Thyroid gland (tissue), 4 donors: ENCODE results near the gene TOM1L2. TPM values are rescaled to one million over a fixed set of nuclear protein-coding genes. Genes with fewer than 3 reads are reported as not detected.
A peak's percentile ranks its signal among the peaks of the same experiment; 100 is the strongest.
"Not testable (repeated sequence)": the region's sequence is repeated elsewhere in the genome, so short reads cannot be mapped to it uniquely, and the experiment has no call there.

ENCODE experiments used
- DNase-seq, 2 donors: peaks; one replicate each; pipeline ENCODE4 v3.0.0-alpha.2; 2019
- H3K27ac ChIP-seq, 3 donors: fragments of 200-600 bp; sonication (generic); 1 replicate in 2 of 3; 2 replicates in 1 of 3; pipeline ENCODE4 v1.5.1; 2016 to 2019; ENCODE audit warnings: mild to moderate bottlenecking in 1 of 3, moderate library complexity in 1 of 3
- H3K27me3 ChIP-seq: fragments of 200-600 bp; sonication (generic); one replicate; pipeline ENCODE4 v1.5.1; 2019
- H3K36me3 ChIP-seq, 2 donors: fragments of 200-600 bp; sonication (generic); one replicate each; pipeline ENCODE4 v1.5.1; 2016 to 2019
- H3K4me1 ChIP-seq, 2 donors: fragments of 200-600 bp; sonication (generic); one replicate each; pipeline ENCODE4 v1.5.1; 2017 to 2019
- H3K4me3 ChIP-seq, 3 donors: fragments of 200-600 bp; sonication (generic); replicated peaks in 1 of 3; 1 replicate in 2 of 3; 2 replicates in 1 of 3; pipeline ENCODE4 v1.5.1; 2016; ENCODE audit warnings: mild to moderate bottlenecking in 1 of 3
- H3K9me3 ChIP-seq: fragments of 200-600 bp; sonication (generic); one replicate; pipeline ENCODE4 v1.5.1; 2017
- POLR2A ChIP-seq, 2 donors: fragments of 450-650 bp; IDR thresholded peaks; one replicate each; pipeline ENCODE4 v1.6.1; 2017; ENCODE audit warnings: antibody characterized with exemption in 2 of 2, mild to moderate bottlenecking in 2 of 2, moderate library complexity in 1 of 2
- WGBS, 2 donors: methylation state at CpG; one replicate each; pipeline ENCODE4 v1.1.5; 2017; 5-methylcytosine and 5-hydroxymethylcytosine counted together
- intact Hi-C: fragments of 100-400 bp; cut with DNase I; formaldehyde crosslinking; loops from one replicate; pipeline ENCODE4 v1.15.1; 2023
- total RNA-seq, 4 donors: library from RNA; depleted of rRNA; stranded (reverse); fragments of >200 nt; gene quantifications; one replicate each; pipeline ENCODE4 v1.2.3, GENCODE V29; 2016
- TF ChIP-seq, protein P1 (sequence below), 6 experiments: fragments of 200-600 bp in 3 of 6; fragments of 450-650 bp in 3 of 6; sonication (generic) in 3 of 6; IDR thresholded peaks; one replicate each; pipeline ENCODE4 v1.5.1; 2016 to 2019; ENCODE audit warnings: antibody characterized with exemption in 6 of 6, mild to moderate bottlenecking in 2 of 6, inconsistent platforms in 1 of 6, moderate library complexity in 1 of 6

TOM1L2 gene
- total RNA-seq, 4 donors from 2014 or later = 138 to 881 (median 257) TPM

DNA sequence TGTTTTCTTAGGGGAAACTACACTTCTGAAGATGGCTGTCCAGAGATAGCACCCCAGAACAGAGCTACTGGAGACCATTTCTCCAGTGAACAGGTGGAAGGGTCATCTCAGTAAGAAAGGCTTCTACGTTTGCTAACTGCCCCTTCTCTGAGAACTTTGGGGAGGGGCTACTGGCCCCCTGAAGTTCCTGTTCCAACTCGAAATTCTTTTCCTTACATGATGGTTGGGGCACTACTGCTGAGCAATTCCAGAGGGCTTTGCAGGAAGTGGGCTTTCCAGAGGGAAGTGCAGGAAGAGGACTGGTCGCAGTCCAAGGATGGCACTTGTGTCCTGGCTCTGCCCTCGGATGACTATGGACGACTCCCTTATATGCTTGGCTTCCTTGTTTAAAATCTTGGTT is 31.2 kb downstream of the TOM1L2 start:
- intact Hi-C loops = no loop called here
- Histone ChIP-seq H3K27ac (peak overlapping the region; percentile 72 to 77 (median 73)), H3K27me3 (no peaks in the 10 kb centered on the region), H3K4me3 (no peak overlapping the region), H3K36me3 (no peaks in the 10 kb centered on the region), H3K4me1 (peaks cover 66 to 80% of the 10 kb centered on the region in 2 donors), H3K9me3 (no peaks in the 10 kb centered on the region)
- WGBS, 2 donors = 30 to 40% methylated on average over 5 of the region's 5 CpGs
- TF ChIP-seq, protein P1, sequence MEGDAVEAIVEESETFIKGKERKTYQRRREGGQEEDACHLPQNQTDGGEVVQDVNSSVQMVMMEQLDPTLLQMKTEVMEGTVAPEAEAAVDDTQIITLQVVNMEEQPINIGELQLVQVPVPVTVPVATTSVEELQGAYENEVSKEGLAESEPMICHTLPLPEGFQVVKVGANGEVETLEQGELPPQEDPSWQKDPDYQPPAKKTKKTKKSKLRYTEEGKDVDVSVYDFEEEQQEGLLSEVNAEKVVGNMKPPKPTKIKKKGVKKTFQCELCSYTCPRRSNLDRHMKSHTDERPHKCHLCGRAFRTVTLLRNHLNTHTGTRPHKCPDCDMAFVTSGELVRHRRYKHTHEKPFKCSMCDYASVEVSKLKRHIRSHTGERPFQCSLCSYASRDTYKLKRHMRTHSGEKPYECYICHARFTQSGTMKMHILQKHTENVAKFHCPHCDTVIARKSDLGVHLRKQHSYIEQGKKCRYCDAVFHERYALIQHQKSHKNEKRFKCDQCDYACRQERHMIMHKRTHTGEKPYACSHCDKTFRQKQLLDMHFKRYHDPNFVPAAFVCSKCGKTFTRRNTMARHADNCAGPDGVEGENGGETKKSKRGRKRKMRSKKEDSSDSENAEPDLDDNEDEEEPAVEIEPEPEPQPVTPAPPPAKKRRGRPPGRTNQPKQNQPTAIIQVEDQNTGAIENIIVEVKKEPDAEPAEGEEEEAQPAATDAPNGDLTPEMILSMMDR (IDR thresholded peaks at IDR 0.05) = no peak
- no peak for TF ChIP-seq POLR2A (IDR thresholded peaks at IDR 0.05)
- DNase-seq = no peak

DNA sequence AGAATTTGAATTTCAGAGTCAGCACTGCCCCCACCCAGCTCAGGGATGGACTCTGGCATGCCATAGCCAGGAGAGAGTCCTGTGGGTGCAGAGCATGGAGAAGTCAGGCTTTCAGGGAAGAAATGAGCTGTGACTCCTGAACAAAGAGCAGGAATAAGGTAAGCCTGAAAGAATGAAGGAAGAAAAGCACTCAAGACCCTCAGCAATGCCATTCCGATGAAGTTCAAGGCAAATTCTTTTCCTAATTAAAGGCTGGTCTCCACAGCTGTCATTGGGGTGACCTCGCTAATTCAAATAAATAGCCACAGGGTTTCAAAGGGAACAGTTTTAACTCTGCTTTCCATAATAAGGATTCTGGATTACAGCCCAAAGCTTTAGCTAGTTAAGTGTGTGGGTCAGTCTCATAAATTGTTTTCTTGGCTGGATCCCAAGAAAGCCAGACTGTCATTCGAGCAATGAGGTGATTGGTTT is 31.7 kb downstream of the TOM1L2 start:
- H3K4me1 ChIP-seq = peaks cover 66 to 86% of the 10 kb centered on the region in 2 donors
- TF ChIP-seq POLR2A (IDR thresholded peaks at IDR 0.05) = no peak
- DNase-seq = peak; percentile 52 to 58
- H3K27me3 ChIP-seq = no peaks in the 10 kb centered on the region
- H3K4me3 ChIP-seq = no peak overlapping the region
- intact Hi-C loops = no loop called here
- H3K9me3 ChIP-seq = no peaks in the 10 kb centered on the region
- H3K36me3 ChIP-seq = no peaks in the 10 kb centered on the region
- 17 to 20% methylated on average over 3 of the region's 3 CpGs for WGBS, 2 donors
- peak overlapping the region; percentile 72 to 77 (median 73) for H3K27ac ChIP-seq

DNA sequence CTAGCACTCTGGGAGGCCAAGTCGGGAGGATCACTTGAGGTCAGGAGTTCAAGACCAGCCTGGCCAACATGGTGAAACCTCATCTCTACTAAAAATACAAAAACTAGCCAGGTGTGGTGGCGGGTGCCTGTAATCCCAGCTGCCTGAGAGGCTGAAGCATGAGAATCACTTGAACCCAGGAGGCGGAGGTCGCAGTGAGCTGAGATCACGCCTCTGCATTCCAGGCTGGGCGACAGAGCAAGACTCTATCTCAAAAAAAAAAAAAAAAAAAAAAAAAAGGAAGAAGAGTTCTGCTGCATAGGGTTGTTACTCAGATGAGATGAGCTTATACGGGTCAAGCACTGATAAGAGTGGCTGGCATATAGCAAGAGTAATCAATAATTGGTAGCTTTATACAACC is 32.3 kb downstream of the TOM1L2 start:
- Histone ChIP-seq H3K27ac (peak overlapping the region; percentile 72 to 77 (median 73)), H3K4me1 (peaks cover 66 to 91% of the 10 kb centered on the region in 2 donors)
- H3K27me3 ChIP-seq, H3K36me3 ChIP-seq, H3K4me3 ChIP-seq, H3K9me3 ChIP-seq, intact Hi-C loops: not testable (repeated sequence)
- peak in 1 of 2 donors; percentile 40 for DNase-seq
- 71 to 82% methylated on average over 7 of the region's 7 CpGs for WGBS, 2 donors

DNA sequence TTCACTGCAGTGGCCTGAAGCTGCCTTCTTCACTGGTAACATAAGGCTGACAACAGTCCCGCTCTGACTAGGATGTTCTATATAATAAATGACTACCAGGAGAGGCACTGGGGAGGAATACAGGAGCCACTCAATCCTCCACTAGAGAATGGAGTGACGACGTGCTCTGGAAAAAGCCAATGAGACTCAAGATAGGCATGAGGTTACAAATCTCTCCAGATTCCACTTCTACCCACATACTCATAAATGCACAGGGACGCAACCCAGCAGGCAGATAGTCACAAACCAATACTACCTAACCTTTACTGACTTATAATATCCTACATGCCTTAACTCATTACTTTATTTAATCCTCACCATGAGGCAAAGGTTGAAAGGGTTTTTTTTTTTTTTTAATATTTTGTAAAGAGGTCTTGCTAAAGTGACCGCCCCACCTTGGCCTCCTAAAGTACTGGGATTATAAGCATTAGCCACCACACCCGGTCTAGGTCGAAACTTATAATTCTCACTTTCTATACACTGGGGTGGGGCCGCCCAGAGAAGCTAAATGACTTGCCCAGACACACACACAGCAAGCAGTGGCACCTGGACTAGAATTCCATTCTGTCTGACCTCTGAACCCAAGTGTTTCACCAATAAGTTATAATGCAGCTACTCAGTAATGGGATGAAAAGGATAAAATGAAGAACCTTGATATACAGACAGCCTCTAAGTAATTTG is 33.7 kb downstream of the TOM1L2 start:
- H3K27ac ChIP-seq = peak overlapping the region; percentile 39 to 44 (median 41)
- DNase-seq = no peak
- no peaks in the 10 kb centered on the region for H3K9me3 ChIP-seq
- H3K4me3 ChIP-seq = no peak overlapping the region
- 66 to 75% methylated on average over 8 of the region's 8 CpGs for WGBS, 2 donors
- no peaks in the 10 kb centered on the region for H3K27me3 ChIP-seq
- H3K4me1 ChIP-seq = peaks cover 62 to 91% of the 10 kb centered on the region in 2 donors
- intact Hi-C loops = no loop called here
- TF ChIP-seq, protein P1 (IDR thresholded peaks at IDR 0.05) = no peak
- no peak for TF ChIP-seq POLR2A (IDR thresholded peaks at IDR 0.05)
- H3K36me3 ChIP-seq = no peaks in the 10 kb centered on the region

DNA sequence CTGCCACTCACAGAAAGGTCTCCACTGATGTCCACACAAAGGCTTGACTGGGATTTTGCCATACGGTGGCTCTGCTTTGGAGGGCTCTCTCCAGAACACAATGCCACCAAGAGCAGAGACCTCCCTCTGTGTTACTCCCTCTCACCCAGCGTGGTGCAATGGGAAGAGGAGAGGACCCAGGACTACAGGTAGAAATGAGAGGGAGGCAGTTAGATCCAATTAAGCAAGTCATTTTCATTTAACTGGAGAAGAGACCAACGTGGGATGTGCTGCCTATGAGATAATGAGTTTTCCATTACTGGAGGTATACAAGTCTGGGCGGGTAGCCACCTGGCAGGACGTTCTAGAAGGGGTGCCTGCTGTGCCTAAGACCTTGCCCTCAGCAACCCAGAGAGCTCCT is 34.2 kb downstream of the TOM1L2 start:
- Histone ChIP-seq H3K9me3 (no peaks in the 10 kb centered on the region), H3K4me3 (no peak overlapping the region), H3K36me3 (no peaks in the 10 kb centered on the region), H3K27me3 (no peaks in the 10 kb centered on the region), H3K4me1 (peaks cover 56 to 91% of the 10 kb centered on the region in 2 donors), H3K27ac (peak overlapping the region; percentile 4 to 44 (median 39))
- WGBS, 2 donors = 68 to 77% methylated on average over 5 of the region's 5 CpGs
- TF ChIP-seq, protein P1 (IDR thresholded peaks at IDR 0.05) = no peak
- no peak for TF ChIP-seq POLR2A (IDR thresholded peaks at IDR 0.05)
- DNase-seq = no peak
- intact Hi-C loops = no loop called here

DNA sequence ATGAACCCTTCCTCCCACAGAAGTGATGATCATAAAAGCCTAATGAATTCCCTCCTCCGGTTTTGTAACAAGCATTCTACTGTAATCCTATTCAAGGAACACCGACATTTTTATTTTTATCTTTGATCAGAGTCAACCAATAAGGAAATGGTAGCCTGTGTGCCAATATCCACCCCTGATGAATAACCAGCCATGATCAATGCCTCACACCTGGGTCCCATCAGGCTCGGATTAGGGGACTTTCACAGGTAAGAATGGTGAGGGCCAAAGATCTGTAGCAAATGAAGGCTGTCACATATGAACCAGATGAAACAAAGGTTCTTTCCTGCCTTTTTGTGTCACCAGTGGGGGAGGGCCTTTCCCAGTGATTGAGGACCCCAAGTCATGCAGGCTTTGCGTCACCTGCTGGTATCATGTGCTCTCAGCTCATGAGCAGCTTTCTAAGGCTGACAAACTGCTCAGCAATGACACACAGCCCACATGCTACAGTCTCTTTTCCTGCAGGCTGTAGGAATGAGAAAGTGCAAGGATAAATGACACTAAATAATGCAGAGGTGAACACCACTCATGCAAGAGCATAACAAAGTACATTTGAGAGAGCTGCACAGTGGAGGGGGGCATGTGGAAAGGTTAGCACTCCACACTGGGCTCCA is 34.9 kb downstream of the TOM1L2 start:
- intact Hi-C loops = no loop called here
- WGBS, 2 donors = 90 to 94% methylated on average over 4 of the region's 4 CpGs
- no peak for DNase-seq
- no peak overlapping the region for H3K4me3 ChIP-seq
- H3K4me1 ChIP-seq = peaks cover 54 to 86% of the 10 kb centered on the region in 2 donors
- H3K27ac ChIP-seq = peak overlapping the region in 2 of 3 donors; percentile 29 to 39
- no peaks in the 10 kb centered on the region for H3K36me3 ChIP-seq
- H3K9me3 ChIP-seq = no peaks in the 10 kb centered on the region
- no peak for TF ChIP-seq POLR2A (IDR thresholded peaks at IDR 0.05)
- H3K27me3 ChIP-seq = no peaks in the 10 kb centered on the region
